Testis (tissue), 3 donors: Measurements from ENCODE around the gene SLC3A2. TPM values are rescaled to one million over a fixed set of nuclear protein-coding genes. Genes with fewer than 3 reads are reported as not detected.

Experiments
- DNase-seq: peaks from one replicate; pipeline ENCODE4 v3.0.0-alpha.2; 2019
- H3K27ac ChIP-seq, 2 donors: fragments of 200-600 bp; sonication (generic); one replicate each; pipeline ENCODE4 v1.5.1; 2019
- H3K27me3 ChIP-seq: fragments of 200-600 bp; sonication (generic); one replicate; pipeline ENCODE4 v1.5.1; 2019
- H3K36me3 ChIP-seq: fragments of 200-600 bp; sonication (generic); one replicate; pipeline ENCODE4 v1.5.1; 2017; ENCODE audit warnings: low read depth; ENCODE audit errors: missing control alignments
- H3K4me1 ChIP-seq: fragments of 200-600 bp; sonication (generic); one replicate; pipeline ENCODE4 v1.5.1; 2019
- H3K4me3 ChIP-seq, 2 donors: fragments of 200-600 bp; sonication (generic); one replicate each; pipeline ENCODE4 v1.5.1; 2017 to 2019
- H3K9me3 ChIP-seq: fragments of 200-600 bp; sonication (generic); one replicate; pipeline ENCODE4 v1.5.1; 2017
- CTCF ChIP-seq, 3 experiments: fragments of 450-650 bp in 2 of 3; fragments of 200-600 bp in 1 of 3; sonication (generic) in 1 of 3; IDR thresholded peaks; one replicate each; pipeline ENCODE4 v1.5.1; 2016 to 2019; ENCODE audit warnings: antibody characterized with exemption in 3 of 3, mild to moderate bottlenecking in 2 of 3, moderate library complexity in 1 of 3
- POLR2A ChIP-seq: fragments of 450-650 bp; IDR thresholded peaks from one replicate; pipeline ENCODE4 v1.6.1; 2017; ENCODE audit warnings: antibody characterized with exemption, mild to moderate bottlenecking, moderate library complexity
- WGBS, 2 donors: methylation state at CpG; one replicate each; pipeline ENCODE4 v1.1.5; 2018; 5-methylcytosine and 5-hydroxymethylcytosine counted together
- intact Hi-C: fragments of 100-400 bp; cut with DNase I; formaldehyde crosslinking; loops from one replicate; pipeline ENCODE4 v1.15.1; 2023; ENCODE audit warnings: low total_unique reads
- polyA plus RNA-seq: library from polyadenylated mRNA; stranded (reverse); fragments of 350-450 nt; fragmentation: Illumina TruSeq; extraction: RNeasy Lipid Tissue Mini Kit (QIAGEN cat#74804); gene quantifications from one replicate; pipeline ENCODE4 v1.2.3, GENCODE V29; 2014; ENCODE audit warnings: low read depth, low replicate concordance; ENCODE audit not compliant: insufficient read depth
- total RNA-seq, 2 donors: library from RNA; depleted of rRNA; stranded (reverse); fragments of >200 nt; gene quantifications; one replicate each; pipeline ENCODE4 v1.2.3, GENCODE V29; 2016

Gene SLC3A2
- total and polyA plus RNA-seq, 3 donors from 2014 or later = 166 to 271 (median 227) TPM

- TF ChIP-seq CTCF (IDR thresholded peaks at IDR 0.05) = no peak
- no peak for TF ChIP-seq POLR2A
- no peaks in the 10 kb centered on the region for H3K27me3 ChIP-seq
- intact Hi-C loops = no loop called here
- no peak for DNase-seq
- no peak overlapping the region for H3K27ac ChIP-seq
- no peak overlapping the region for H3K4me3 ChIP-seq
- H3K36me3 ChIP-seq = no peaks in the 10 kb centered on the region
- 70 to 90% methylated on average over 4 to 7 of the region's 7 CpGs for WGBS, 2 donors
- H3K4me1 ChIP-seq = peaks cover 11% of the 10 kb centered on the region
- no peaks in the 10 kb centered on the region for H3K9me3 ChIP-seq
Observed at GRCh38 chr11:62875698-62876478, 4.8 kb upstream of the SLC3A2 start.

GRCh38 chr11:62876712-62877111 is 4.0 kb upstream of the SLC3A2 start:
- Histone ChIP-seq H3K4me3 (no peak overlapping the region), H3K27ac (no peak overlapping the region), H3K4me1 (peaks cover 11% of the 10 kb centered on the region), H3K27me3 (no peaks in the 10 kb centered on the region), H3K9me3 (no peaks in the 10 kb centered on the region), H3K36me3 (no peaks in the 10 kb centered on the region)
- 93 to 94% methylated on average over 6 of the region's 6 CpGs for WGBS, 2 donors
- intact Hi-C loops = no loop called here
- TF ChIP-seq POLR2A (no peak), CTCF (IDR thresholded peaks at IDR 0.05) (no peak)
- DNase-seq = no peak

- H3K9me3 ChIP-seq = no peaks in the 10 kb centered on the region
- intact Hi-C loops = no loop called here
- H3K27ac ChIP-seq = peak overlapping the region; percentile 95 to 97
- H3K27me3 ChIP-seq = no peaks in the 10 kb centered on the region
- no peak overlapping the region for H3K4me3 ChIP-seq
- peak; percentile 53 for DNase-seq
- TF ChIP-seq CTCF (IDR thresholded peaks at IDR 0.05) (no peak), POLR2A (no peak)
- 39 to 42% methylated on average over 7 of the region's 7 CpGs for WGBS, 2 donors
- H3K4me1 ChIP-seq = peaks cover 23% of the 10 kb centered on the region
- H3K36me3 ChIP-seq = no peaks in the 10 kb centered on the region
Observed at GRCh38 chr11:62879235-62879978, 1.3 kb upstream of the SLC3A2 start.

GRCh38 chr11:62880231-62880802 is 379 bp upstream of the SLC3A2 start:
- Histone ChIP-seq H3K27ac (peak overlapping the region; percentile 95 to 97), H3K4me3 (peak overlapping the region; percentile 94 to 100), H3K36me3 (no peaks in the 10 kb centered on the region), H3K9me3 (no peaks in the 10 kb centered on the region), H3K4me1 (peaks cover 23% of the 10 kb centered on the region), H3K27me3 (no peaks in the 10 kb centered on the region)
- TF ChIP-seq POLR2A (no peak), CTCF (IDR thresholded peaks at IDR 0.05) (no peak)
- peak; percentile 72 for DNase-seq
- WGBS, 2 donors = 1% methylated on average over 13 to 16 of the region's 16 CpGs
- intact Hi-C loops = no loop called here
